Activated naive CD4-positive, alpha-beta T cell treated with anti-CD3 and anti-CD28 coated beads, Interleukin-2, amount 50 U/mL, for 24 hours (primary cell): ENCODE measurements around the gene PDCD4.
"Not testable (repeated sequence)": the region's sequence is repeated elsewhere in the genome, so short reads cannot be mapped to it uniquely, and the experiment has no call there.

Experiments used
- H3K27ac Mint-ChIP-seq: one replicate; pipeline ENCODE4 v1.8.0; 2021; ENCODE audit warnings: mild to moderate bottlenecking, mixed read lengths
- H3K27me3 Mint-ChIP-seq: one replicate; pipeline ENCODE4 v1.8.0; 2021; ENCODE audit warnings: mixed read lengths
- H3K36me3 Mint-ChIP-seq: one replicate; pipeline ENCODE4 v1.8.0; 2021; ENCODE audit warnings: mixed read lengths
- H3K4me1 Mint-ChIP-seq: one replicate; pipeline ENCODE4 v1.8.0; 2021; ENCODE audit warnings: mixed read lengths
- H3K4me3 Mint-ChIP-seq: one replicate; pipeline ENCODE4 v1.8.0; 2021; ENCODE audit warnings: mild to moderate bottlenecking, mixed read lengths
- H3K9me3 Mint-ChIP-seq: one replicate; pipeline ENCODE4 v1.8.0; 2021; ENCODE audit warnings: mixed read lengths

Gene PDCD4

DNA sequence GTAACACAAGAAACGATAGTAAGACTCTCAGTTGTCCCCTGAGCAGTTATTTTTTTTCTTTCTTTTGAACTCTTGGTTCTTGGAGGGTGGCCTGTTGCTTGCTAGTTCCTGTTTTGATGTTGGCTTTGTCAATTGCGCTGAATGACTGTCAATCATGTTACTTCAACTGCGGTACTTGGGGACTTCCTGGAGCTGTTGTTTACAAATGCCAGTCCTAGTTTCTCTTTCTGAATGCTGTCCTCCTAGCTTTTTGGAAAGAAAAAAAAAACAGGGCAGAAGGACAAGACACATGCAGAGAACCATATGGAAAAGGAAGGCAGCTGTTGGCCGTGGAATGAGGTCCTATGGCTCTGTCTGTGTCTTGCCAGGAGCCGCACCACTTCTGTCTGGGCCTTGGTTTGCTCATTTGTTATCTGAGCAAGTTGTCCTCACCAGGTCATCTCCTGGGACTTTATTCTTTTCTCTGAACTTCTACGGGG is 7.0 kb upstream of the PDCD4 start:
- Mint-ChIP-seq H3K27me3 (no peaks in the 10 kb centered on the region), H3K27ac (peak overlapping the region; percentile 97), H3K9me3 (no peaks in the 10 kb centered on the region), H3K4me3 (peak overlapping the region; percentile 82), H3K36me3 (no peaks in the 10 kb centered on the region), H3K4me1 (peaks cover 100% of the 10 kb centered on the region)

DNA sequence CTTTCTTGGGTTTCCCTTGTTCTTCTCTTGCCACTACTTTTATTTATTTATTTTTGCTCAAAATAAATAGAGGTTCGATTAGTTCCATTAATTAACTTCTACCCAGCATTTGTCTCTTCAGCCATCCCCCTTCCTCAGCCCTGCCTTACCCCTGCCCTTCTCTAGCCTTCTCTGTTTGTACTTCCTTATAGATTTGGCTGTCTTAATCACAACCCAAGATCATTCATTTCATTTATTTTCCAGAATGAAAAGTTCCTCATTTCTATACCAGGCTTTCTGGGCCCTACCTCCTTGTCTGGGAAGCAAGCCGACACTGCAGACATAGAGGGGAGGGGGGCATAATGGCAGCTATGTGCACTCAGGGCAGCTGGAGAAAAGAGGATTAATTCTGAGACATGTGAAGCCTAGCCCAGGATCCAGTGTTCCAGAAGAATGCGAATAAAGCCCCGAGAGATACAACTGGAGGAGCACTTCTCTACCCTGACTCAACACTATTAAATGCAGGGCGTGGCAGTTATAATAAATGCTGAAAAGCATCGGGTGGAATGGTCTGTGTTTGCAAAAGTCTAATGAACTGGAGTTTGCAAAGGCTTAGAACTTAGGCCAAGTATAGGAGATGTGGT is 6.4 kb upstream of the PDCD4 start:
- Mint-ChIP-seq H3K27me3 (no peaks in the 10 kb centered on the region), H3K9me3 (no peaks in the 10 kb centered on the region), H3K4me3 (peak overlapping the region; percentile 82), H3K4me1 (peaks cover 100% of the 10 kb centered on the region), H3K27ac (peak overlapping the region; percentile 97), H3K36me3 (no peaks in the 10 kb centered on the region)

DNA sequence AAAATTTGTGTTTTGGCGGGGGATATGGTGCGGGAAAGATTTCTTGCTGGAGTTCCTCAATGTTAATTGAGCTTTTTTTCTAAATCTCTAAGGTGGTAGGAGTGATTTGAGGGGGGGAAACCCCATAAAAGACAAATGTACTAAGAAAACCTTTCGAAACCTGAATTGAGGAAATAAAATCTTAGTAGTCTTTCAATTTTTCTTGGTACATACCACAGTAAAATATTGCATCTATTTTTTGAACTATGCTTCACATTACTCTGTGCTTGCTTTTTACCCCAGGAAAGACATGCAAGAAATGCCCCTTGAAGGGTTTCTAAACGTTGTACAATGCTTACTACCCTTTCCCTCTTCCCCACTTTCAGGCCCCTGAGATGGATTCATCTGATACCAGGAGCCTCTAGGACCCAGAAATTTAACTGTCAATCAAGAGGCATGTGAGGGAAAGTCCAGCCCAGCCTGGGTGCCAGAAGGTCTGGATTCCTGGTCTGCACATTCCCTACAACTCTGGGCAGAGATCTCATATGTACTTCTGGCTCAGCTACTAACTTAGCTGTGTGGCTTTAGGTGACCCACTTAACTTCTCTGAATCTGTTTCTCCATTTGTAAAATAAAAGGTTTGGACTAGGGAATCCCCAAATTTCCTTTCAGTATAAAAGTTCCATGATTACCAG is 5.8 kb upstream of the PDCD4 start:
- Mint-ChIP-seq H3K27me3 (no peaks in the 10 kb centered on the region), H3K9me3 (no peaks in the 10 kb centered on the region), H3K36me3 (no peaks in the 10 kb centered on the region)

DNA sequence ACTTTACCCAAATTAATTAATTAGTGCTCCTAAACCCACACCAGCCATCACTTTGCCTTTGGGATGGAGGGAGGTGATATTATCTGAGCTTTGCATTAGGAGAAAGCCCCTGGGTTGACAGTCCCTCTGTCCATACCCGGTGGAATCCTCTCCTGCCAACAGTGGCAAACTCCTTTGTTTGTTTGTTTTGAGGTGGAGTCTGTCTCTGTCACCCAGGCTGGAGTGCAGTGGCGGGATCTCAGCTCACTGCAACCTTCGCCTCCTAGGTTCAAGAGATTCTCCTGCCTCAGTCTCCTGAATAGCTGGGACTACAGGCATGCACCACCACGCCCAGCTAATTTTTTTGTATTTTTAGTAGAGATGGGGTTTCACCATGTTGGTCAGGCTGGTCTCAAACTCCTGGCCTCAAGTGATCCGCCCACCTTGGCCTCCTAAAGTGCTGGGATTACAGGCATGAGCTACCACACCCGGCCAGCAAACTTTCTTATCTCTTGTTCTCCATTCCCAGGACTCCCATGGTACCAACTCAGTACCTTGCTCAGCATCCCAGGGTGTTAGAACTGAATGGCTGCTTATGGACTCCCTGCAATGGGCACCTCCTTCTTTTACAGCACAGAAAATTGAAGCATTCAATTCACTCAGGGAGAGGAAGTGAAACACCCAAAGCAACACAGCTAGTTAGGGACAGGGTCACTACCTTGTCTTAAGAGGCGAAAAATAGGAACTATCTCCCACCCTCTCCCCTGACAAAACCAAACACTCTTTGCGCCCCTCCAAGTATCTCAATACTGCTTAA is 4.5 kb upstream of the PDCD4 start:
- peak overlapping the region; percentile 66 for H3K27ac Mint-ChIP-seq
- H3K4me1 Mint-ChIP-seq = peaks cover 95% of the 10 kb centered on the region
- H3K36me3 Mint-ChIP-seq, H3K27me3 Mint-ChIP-seq, H3K9me3 Mint-ChIP-seq: not testable (repeated sequence)
- H3K4me3 Mint-ChIP-seq = peak overlapping the region; percentile 20

More for the DNA sequence above, 5.8 kb upstream of the PDCD4 start:
- Mint-ChIP-seq H3K4me3 (peak overlapping the region; percentile 82), H3K27ac (peak overlapping the region; percentile 97), H3K4me1 (peaks cover 100% of the 10 kb centered on the region)

DNA sequence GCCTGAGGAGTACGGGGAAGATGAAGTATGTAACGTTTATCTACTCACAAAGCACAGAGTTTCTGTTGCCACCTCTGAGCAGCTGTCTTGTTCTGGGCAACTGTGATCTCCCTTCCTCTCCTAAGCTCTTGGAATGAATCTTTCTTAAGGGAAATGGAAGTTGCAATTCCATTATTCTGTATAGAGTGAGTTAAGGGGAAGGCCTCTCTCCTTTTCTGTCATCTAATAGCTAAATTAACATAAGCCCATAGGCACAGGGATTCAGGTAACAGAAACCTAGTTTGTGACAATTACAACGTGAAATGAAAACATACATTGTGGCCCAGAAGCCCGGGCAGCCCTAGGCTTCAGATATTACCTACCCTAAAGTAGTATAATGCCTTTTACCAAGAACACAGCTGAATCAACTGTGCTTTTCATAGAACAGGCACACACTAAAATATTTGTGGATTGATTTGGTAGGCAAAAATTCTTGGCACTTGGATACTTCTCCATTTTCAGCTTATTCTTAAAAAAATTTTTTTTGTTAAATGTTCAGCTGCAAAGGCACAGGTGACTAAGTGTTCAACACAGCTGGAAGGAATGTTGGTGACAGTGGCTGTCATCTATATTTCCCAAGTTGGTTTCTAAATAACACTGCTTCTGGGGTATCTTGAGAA is 3.8 kb upstream of the PDCD4 start:
- Mint-ChIP-seq H3K27me3 (no peaks in the 10 kb centered on the region), H3K36me3 (no peaks in the 10 kb centered on the region), H3K4me3 (peak overlapping the region; percentile 70), H3K4me1 (peaks cover 88% of the 10 kb centered on the region), H3K27ac (peak overlapping the region; percentile 84), H3K9me3 (no peaks in the 10 kb centered on the region)

DNA sequence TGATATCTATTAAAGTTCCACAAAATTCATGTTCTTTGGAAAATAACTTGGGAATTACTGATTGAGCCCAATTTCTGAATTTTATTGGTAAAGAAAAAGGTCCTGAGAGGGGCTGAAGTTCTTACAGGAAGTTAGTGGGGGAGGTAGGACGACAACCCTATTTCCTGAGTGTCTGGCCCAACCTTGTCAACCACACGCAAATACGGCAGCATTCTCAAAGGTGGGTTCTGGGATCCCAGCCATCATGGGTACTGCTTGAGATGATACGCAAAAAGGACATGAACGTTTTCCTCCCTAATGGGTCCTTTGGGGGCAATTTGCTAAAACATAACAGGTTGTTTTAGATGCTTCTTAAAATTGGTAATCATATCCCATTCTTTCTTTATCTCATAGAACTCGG is 2.7 kb upstream of the PDCD4 start:
- peak overlapping the region; percentile 100 for H3K27ac Mint-ChIP-seq
- H3K36me3 Mint-ChIP-seq = no peaks in the 10 kb centered on the region
- no peaks in the 10 kb centered on the region for H3K27me3 Mint-ChIP-seq
- H3K4me3 Mint-ChIP-seq = peak overlapping the region; percentile 70
- peaks cover 78% of the 10 kb centered on the region for H3K4me1 Mint-ChIP-seq
- H3K9me3 Mint-ChIP-seq = no peaks in the 10 kb centered on the region

DNA sequence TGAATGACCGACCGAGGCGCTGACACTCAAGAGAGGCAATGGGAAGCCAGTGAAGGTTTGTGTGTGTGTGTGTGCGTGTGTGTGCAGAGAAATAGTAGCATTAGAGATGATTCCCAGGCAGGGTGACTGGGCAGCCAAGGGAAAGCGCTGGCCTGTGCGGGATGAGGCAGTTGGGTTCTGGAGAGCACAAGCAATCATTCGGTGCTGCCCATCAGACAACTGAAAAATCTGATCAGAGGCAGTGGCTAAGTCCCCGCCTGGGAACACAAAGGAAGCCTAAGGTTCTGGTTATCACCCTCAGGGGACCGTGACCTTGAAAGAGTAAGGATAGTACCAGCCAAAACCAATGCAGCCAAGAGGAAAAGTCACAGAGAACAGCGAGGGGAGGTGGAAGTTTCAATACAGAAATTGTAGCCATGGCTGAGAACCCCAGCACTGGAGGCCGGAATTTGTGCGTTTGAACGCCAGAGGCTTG is 868 bp upstream of the PDCD4 start:
- Mint-ChIP-seq H3K4me3 (peak overlapping the region; percentile 96), H3K27me3 (no peaks in the 10 kb centered on the region), H3K27ac (peak overlapping the region; percentile 100), H3K9me3 (no peaks in the 10 kb centered on the region), H3K4me1 (peaks cover 74% of the 10 kb centered on the region), H3K36me3 (no peaks in the 10 kb centered on the region)

DNA sequence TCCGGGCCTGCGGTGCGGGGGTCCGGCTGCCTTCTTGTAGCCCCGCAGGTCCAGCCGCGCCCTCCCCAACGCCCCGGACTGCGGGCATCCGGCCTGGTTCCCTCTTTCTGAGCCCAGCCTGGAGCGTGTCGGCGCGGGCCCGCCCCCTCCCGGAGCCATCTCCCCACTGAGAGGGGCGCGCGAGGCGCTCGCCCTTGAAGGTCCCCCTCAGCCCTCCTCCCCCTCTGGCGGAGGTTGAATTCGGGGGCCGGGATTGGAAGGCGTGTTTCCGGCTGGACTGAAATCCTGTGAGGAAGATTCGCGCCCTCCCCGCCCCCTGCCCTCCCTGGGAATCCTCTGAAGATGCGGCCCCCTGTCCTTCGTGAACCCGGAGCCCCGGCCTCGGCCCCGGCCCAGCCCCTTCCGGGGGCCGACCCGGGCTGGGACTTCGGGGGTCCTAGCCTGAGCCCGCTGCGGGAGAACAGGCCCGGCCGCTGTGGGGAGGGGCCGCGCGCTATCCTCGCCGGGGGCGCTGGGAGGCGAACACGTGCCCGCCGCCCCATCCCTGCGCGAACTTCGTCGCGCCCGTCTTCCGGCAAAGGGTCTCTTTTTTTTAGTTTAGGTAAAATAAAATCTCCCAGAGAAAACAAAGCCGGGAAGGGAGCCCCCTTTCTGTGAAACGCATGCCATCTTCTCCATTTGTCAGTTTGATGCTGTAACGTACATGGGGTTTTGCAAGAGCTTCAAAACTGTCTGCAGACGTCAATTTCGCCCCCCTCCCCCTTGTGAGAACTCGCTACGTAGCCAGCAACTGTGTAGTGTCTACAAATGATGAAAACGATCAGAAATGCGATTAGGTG is 636 bp downstream of the PDCD4 start:
- Mint-ChIP-seq H3K9me3 (no peaks in the 10 kb centered on the region), H3K4me3 (peak overlapping the region; percentile 87), H3K4me1 (peaks cover 71% of the 10 kb centered on the region), H3K27ac (peak overlapping the region; percentile 98), H3K36me3 (no peaks in the 10 kb centered on the region), H3K27me3 (no peaks in the 10 kb centered on the region)

DNA sequence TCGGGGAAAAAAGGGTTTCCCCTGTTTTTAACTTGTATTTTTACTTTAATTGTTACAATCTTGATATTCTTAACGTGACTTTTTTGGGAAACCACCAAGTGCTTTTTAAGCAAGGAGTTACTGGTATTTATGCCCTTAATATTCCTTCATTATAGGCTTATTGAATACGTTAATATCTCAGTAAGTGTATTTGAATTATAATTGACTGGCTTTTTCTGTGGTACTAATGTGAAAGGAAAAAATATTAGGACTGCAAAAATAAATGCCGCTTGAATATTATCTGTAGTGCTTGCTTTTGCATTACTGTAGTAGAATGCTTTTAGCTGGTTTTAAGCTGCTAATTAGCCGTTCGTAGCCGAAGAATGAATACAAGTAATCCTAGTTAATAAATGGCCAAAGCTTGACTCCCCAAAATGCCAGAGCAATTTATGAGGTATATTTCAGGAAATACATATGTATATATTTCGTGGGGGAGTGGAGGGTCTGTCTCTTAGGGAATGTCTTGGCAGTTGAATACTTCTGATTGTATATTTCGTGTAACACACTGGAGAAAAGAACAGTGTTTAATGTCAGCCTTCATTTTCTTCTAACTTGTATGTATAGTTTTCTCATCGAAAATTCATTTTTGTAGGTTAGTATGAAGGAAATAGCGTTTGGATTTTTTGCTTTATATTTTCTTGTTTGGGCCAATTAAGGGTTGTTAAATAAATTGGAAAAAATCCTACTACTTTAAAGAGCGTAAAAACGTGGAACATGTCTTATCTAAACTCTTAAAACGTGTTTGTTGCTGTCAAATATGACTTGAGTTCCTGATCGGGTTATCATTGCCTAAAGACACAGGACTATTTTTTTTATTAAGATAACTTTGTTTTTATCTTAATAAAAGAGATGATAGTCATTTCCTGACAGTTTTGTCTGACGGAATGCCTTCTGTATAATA is 1.5 kb downstream of the PDCD4 start:
- H3K9me3 Mint-ChIP-seq = no peaks in the 10 kb centered on the region
- peak overlapping the region; percentile 98 for H3K27ac Mint-ChIP-seq
- no peaks in the 10 kb centered on the region for H3K27me3 Mint-ChIP-seq
- no peaks in the 10 kb centered on the region for H3K36me3 Mint-ChIP-seq
- H3K4me3 Mint-ChIP-seq = peak overlapping the region; percentile 87
- H3K4me1 Mint-ChIP-seq = peaks cover 71% of the 10 kb centered on the region

DNA sequence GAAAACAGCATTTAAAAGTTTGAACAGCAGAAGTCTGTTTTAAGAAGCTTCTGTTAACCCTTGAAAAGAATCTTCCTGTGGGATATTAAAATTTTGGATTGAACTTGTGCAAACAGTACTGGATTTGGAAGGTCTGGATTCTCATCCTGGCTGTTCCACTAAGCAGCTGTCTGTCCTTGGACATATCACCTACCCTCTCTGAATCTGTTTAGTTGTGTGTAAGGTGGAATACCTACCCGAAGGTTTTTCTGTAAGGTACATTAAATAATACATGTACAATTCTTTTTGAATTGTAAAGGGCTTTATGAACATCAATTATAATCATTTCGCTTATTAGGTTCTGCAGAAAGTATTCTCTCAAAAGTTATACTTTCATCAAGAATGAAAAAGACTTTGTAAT is 2.2 kb downstream of the PDCD4 start:
- Mint-ChIP-seq H3K9me3 (no peaks in the 10 kb centered on the region), H3K27ac (peak overlapping the region; percentile 91), H3K27me3 (no peaks in the 10 kb centered on the region), H3K4me1 (peaks cover 71% of the 10 kb centered on the region), H3K36me3 (peaks cover 4% of the 10 kb centered on the region), H3K4me3 (peak overlapping the region; percentile 87)

DNA sequence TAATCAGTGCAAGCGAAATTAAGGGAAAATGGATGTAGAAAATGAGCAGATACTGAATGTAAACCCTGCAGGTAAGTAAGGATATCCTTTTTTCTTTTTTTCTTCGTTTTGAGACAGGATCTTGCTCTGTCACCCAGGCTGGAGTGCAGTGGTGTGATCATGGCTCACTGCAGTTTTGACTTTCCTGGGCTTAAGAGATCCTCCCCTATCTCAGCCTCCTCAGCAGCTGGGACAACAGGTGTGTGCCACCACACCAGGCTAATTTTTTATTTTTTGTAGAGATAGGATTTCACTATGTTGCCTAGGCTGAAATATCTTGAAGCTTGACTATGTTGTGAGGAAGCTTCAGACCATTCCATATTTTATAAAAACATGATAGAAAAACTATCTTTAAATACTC is 4.3 kb downstream of the PDCD4 start:
- Mint-ChIP-seq H3K4me1 (peaks cover 70% of the 10 kb centered on the region), H3K36me3 (peaks cover 7% of the 10 kb centered on the region), H3K27me3 (no peaks in the 10 kb centered on the region), H3K9me3 (no peaks in the 10 kb centered on the region), H3K27ac (peak overlapping the region; percentile 77), H3K4me3 (peak overlapping the region; percentile 51)

DNA sequence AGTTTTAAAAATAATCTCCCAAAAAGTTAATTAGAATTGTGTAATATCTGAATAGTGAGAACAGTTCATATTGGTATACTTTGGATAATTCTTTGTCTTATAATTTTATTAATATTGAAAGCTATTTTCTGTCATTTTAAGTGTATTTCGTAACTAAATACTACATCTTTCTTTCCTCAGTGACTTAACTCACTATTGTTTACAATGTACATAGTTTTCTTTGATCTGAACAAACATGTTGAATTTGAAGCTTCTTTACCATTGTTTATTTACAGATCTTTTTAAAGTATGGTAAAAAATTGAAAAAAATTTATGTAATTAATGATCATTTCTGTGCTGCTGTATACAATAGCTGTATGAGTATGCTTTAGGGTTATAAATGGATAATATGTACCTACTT is 5.1 kb downstream of the PDCD4 start:
- Mint-ChIP-seq H3K4me3 (no peak overlapping the region), H3K27me3 (no peaks in the 10 kb centered on the region), H3K9me3 (no peaks in the 10 kb centered on the region), H3K27ac (no peak overlapping the region), H3K4me1 (peaks cover 70% of the 10 kb centered on the region), H3K36me3 (peaks cover 12% of the 10 kb centered on the region)

DNA sequence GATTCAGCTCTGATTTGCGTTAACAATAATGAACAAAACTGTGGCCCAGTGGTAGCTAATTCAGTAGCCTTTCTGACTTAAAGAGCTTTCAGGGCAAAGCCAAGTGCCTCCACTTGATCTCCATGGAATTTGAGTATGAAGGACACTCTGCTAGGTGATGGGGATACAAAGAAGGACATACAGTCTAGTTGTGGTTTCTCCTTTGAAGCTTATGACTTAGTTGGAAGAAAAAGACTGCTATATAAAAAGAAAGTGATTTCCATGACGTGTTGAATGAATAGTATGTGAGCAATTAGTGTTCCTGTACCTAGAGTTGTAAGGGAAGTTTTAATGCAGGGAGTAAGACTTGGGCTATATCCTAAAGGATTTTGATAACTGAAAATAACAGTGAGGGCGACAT is 8.3 kb downstream of the PDCD4 start:
- Mint-ChIP-seq H3K27me3 (no peaks in the 10 kb centered on the region), H3K36me3 (peaks cover 27% of the 10 kb centered on the region), H3K4me3 (peak overlapping the region; percentile 54), H3K9me3 (no peaks in the 10 kb centered on the region), H3K4me1 (peaks cover 87% of the 10 kb centered on the region), H3K27ac (peak overlapping the region; percentile 84)

DNA sequence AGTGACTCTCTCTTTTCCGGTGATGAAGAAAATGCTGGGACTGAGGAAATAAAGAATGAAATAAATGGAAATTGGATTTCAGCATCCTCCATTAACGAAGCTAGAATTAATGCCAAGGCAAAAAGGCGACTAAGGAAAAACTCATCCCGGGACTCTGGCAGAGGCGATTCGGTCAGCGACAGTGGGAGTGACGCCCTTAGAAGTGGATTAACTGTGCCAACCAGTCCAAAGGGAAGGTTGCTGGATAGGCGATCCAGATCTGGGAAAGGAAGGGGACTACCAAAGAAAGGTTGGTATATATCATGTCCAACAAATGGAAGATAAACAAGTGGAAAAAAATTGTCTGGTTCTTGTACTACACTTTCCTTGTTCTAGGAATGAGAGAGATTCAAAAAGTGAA is 9.5 kb downstream of the PDCD4 start:
- Mint-ChIP-seq H3K27me3 (no peaks in the 10 kb centered on the region), H3K4me1 (peaks cover 86% of the 10 kb centered on the region), H3K27ac (peak overlapping the region; percentile 90), H3K4me3 (peak overlapping the region; percentile 64), H3K9me3 (no peaks in the 10 kb centered on the region), H3K36me3 (peaks cover 30% of the 10 kb centered on the region)
